ENCODE data around the gene KRTAP1-1.
"Not testable (repeated sequence)": the region's sequence is repeated elsewhere in the genome, so short reads cannot be mapped to it uniquely, and the experiment has no call there.

The KRTAP1-1 gene

GRCh38 chr17:41040783-41041571 is at the start of gene KRTAP1-1:
KRTAP1-1 (minus strand) TSS chr17:41041450; CDS start chr17:41041397, 53 bp downstream.
- in situ Hi-C loops (cut with MboI; ENCODE audit: low pct_unique_long_range_greater_than_20kb, low sequenced_read_pairs); DNase-seq: not testable (repeated sequence)

GRCh38 chr17:41088760-41089352 is 47.6 kb upstream of the KRTAP1-1 start:
- in situ Hi-C loops (cut with MboI; ENCODE audit: low pct_unique_long_range_greater_than_20kb, low sequenced_read_pairs) = not testable (repeated sequence)
- peak; percentile 63 for DNase-seq

GRCh38 chr17:41084100-41084856 is 43.0 kb upstream of the KRTAP1-1 start, which contains the start of gene KRTAP4-7:
KRTAP4-7 (plus strand) TSS chr17:41084150; CDS start chr17:41084207, 57 bp downstream.
- DNase-seq; in situ Hi-C loops (cut with MboI; ENCODE audit: low pct_unique_long_range_greater_than_20kb, low sequenced_read_pairs): not testable (repeated sequence)

- in situ Hi-C loops (cut with MboI; ENCODE audit: low pct_unique_long_range_greater_than_20kb, low sequenced_read_pairs); DNase-seq: not testable (repeated sequence)
Measured at GRCh38 chr17:41083427-41083826, 42.2 kb upstream of the KRTAP1-1 start.

- in situ Hi-C loops (cut with MboI; ENCODE audit: low pct_unique_long_range_greater_than_20kb, low sequenced_read_pairs) = no loop called here
- DNase-seq = no peak
Measured at GRCh38 chr17:41082626-41083025, 41.4 kb upstream of the KRTAP1-1 start.

GRCh38 chr17:41076788-41077187 is 35.5 kb upstream of the KRTAP1-1 start:
- DNase-seq = no peak
- in situ Hi-C loops (cut with MboI; ENCODE audit: low pct_unique_long_range_greater_than_20kb, low sequenced_read_pairs) = no loop called here

- in situ Hi-C loops (cut with MboI; ENCODE audit: low pct_unique_long_range_greater_than_20kb, low sequenced_read_pairs) = no loop called here
- no peak for DNase-seq
Measured at GRCh38 chr17:41073676-41074075, 32.4 kb upstream of the KRTAP1-1 start.

GRCh38 chr17:41071606-41072360 is 30.5 kb upstream of the KRTAP1-1 start:
- no peak for DNase-seq

GRCh38 chr17:41069031-41069430 is 27.8 kb upstream of the KRTAP1-1 start:
- in situ Hi-C loops (cut with MboI; ENCODE audit: low pct_unique_long_range_greater_than_20kb, low sequenced_read_pairs) = no loop called here

More at GRCh38 chr17:41071606-41072360, 30.5 kb upstream of the KRTAP1-1 start:
- in situ Hi-C loops (cut with MboI; ENCODE audit: low pct_unique_long_range_greater_than_20kb, low sequenced_read_pairs) = no loop called here

GRCh38 chr17:41067281-41067680 is 26.0 kb upstream of the KRTAP1-1 start:
- DNase-seq = no peak
- in situ Hi-C loops (cut with MboI; ENCODE audit: low pct_unique_long_range_greater_than_20kb, low sequenced_read_pairs) = no loop called here

More at GRCh38 chr17:41069031-41069430, 27.8 kb upstream of the KRTAP1-1 start:
- DNase-seq = peak; percentile 16

- DNase-seq = no peak
- in situ Hi-C loops (cut with MboI; ENCODE audit: low pct_unique_long_range_greater_than_20kb, low sequenced_read_pairs) = no loop called here
Measured at GRCh38 chr17:41065829-41066624, 24.8 kb upstream of the KRTAP1-1 start, which contains the start of gene KRTAP2-4. KRTAP2-4 (minus strand) TSS chr17:41065879; CDS start chr17:41065845, 34 bp downstream.

- in situ Hi-C loops (cut with MboI; ENCODE audit: low pct_unique_long_range_greater_than_20kb, low sequenced_read_pairs) = not testable (repeated sequence)
Measured at GRCh38 chr17:41065016-41065689, 23.9 kb upstream of the KRTAP1-1 start.

GRCh38 chr17:41064301-41064700 is 23.1 kb upstream of the KRTAP1-1 start:
- no peak for DNase-seq
- in situ Hi-C loops (cut with MboI; ENCODE audit: low pct_unique_long_range_greater_than_20kb, low sequenced_read_pairs) = no loop called here

More at GRCh38 chr17:41065016-41065689, 23.9 kb upstream of the KRTAP1-1 start:
- not testable (repeated sequence) for DNase-seq

GRCh38 chr17:41063449-41063848 is 22.2 kb upstream of the KRTAP1-1 start:
- no peak for DNase-seq
- in situ Hi-C loops (cut with MboI; ENCODE audit: low pct_unique_long_range_greater_than_20kb, low sequenced_read_pairs) = no loop called here

- in situ Hi-C loops (cut with MboI; ENCODE audit: low pct_unique_long_range_greater_than_20kb, low sequenced_read_pairs) = no loop called here
- DNase-seq = no peak
Measured at GRCh38 chr17:41061964-41062363, 20.7 kb upstream of the KRTAP1-1 start.

GRCh38 chr17:41060052-41060604 is 18.9 kb upstream of the KRTAP1-1 start, which contains the start of gene KRTAP2-3:
KRTAP2-3 (minus strand) TSS chr17:41060114; CDS start chr17:41060050, 64 bp downstream.
- no peak for DNase-seq
- in situ Hi-C loops (cut with MboI; ENCODE audit: low pct_unique_long_range_greater_than_20kb, low sequenced_read_pairs) = no loop called here

Data from KBM-7 (cell line).